ENCODE measurements around the gene CFAP45. TPM values are rescaled to one million over a fixed set of nuclear protein-coding genes. Genes with fewer than 3 reads are reported as not detected.

Gene CFAP45
- total RNA-seq, 2 experiments from 2014 or later = 1.2 to 1.4 TPM

- CTCF ChIA-PET = interaction anchor here (1.7 kb wide), 1 partner anchor 18 kb away, joined by 5 read pairs; no protein-coding TSS in a partner anchor
These were observed 28.0 kb upstream of the CFAP45 start for GRCh38 chr1:159927849-159928431.

DNA sequence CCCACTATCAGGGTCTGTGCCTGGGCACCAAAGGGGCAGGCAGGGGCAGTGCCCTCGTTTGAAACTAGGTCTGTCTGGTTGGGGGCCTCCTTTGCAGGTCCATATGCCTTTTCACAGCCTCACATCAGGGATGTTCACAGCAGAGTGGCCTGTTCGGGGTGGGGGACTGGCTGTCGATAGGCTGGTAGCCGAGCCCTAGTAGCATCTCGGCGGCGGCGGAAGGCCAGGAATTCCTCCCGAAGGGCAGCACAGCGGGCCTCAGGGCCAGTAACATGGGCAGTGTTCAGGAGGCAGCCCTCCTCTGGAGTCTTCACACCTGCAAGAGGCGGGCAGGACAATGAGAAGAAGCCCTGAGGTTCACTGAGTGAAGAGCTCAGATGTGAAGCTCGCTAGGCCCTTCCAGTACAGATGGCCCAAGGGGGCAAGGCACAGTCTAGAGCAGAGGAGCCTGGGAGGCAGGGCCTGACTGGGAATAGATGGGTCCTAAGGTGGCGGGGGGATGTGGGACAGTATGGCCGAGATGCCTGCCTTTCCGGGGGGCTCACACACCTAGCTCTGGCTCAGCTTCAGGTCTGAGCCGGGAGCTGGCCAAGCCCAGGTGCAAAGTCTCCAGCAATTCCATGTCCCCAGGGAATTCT lies 27.4 kb upstream of the CFAP45 start:
- POLR2A ChIA-PET = no interaction called here
- CTCF ChIA-PET = interaction anchor here (1.7 kb wide), 1 partner anchor 19 kb away, joined by 5 read pairs; no protein-coding TSS in a partner anchor

More at GRCh38 chr1:159927849-159928431, 28.0 kb upstream of the CFAP45 start:
- POLR2A ChIA-PET = no interaction called here

- POLR2A ChIA-PET = interaction anchor here (1.1 to 2.4 kb wide), 3 partner anchors 8 to 19 kb away, joined by 3 to 11 read pairs (median 4); no protein-coding TSS in a partner anchor
These were observed 25.7 kb upstream of the CFAP45 start for GRCh38 chr1:159925719-159926078.

DNA sequence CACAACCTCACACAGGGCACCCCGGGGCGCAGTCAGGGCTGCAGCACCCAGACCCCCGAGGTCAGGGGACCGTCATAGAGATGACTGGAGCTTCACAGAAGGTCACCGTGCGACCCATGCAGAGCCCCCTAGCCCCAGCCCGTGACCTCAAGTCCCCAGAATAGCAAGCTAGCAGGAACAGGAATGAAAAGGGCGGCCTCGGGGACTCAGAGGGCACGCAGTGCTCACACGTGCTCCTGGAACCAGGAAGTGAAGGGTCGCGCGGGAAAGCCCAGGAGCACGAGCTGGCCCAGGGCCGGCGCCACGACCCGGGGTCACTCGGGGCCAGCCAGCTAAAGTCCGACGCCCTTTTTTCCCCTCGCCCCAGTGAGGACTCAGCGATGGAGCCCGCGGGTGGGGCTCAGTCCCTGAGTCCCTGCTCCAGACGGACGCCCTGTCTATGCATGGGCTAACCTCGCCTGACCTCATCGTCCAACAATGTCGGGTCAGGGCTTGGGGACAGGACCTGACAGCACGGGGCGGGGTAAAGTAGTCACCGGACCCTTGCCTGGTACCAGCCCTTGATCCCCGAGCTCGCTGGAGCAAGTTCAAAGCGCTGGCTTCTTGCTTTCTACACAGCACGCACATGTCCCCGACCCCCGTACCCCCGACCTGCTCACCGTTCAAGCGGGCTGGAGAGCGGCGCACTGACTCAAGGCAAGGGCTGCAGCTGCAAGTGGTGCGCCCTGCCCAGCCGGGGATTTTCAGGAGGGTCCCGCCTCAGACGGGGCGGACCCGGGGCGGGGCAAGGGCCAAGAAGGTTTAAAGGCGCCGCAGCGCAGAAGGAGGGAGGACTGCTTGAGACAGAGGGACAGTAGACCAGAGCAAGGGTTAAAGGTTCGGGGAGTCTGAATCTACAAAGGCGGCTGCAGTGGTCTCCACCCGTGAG lies 25.1 kb upstream of the CFAP45 start, which contains the start of gene TAGLN2:
TSS of gene TAGLN2 (minus strand) at position 717 of the 928 bp plus-strand sequence. CDS start 4,998 bp downstream, outside the sequence.
- ChIA-PET CTCF (interaction anchor here (0.6 to 1.5 kb wide), 6 partner anchors 10 to 280 kb away, joined by 3 to 7 read pairs (median 4); partner anchors contain the start of genes IGSF9 and PEA15), POLR2A (interaction anchor here (0.5 to 2.6 kb wide), 10 partner anchors 9 to 928 kb away, joined by 3 to 16 read pairs (median 3); partner anchors contain the start of gene IGSF9)

More at GRCh38 chr1:159925719-159926078, 25.7 kb upstream of the CFAP45 start:
- CTCF ChIA-PET = interaction anchor here (1.4 to 1.5 kb wide), 2 partner anchors 10 to 82 kb away, joined by 6 to 7 read pairs; no protein-coding TSS in a partner anchor

DNA sequence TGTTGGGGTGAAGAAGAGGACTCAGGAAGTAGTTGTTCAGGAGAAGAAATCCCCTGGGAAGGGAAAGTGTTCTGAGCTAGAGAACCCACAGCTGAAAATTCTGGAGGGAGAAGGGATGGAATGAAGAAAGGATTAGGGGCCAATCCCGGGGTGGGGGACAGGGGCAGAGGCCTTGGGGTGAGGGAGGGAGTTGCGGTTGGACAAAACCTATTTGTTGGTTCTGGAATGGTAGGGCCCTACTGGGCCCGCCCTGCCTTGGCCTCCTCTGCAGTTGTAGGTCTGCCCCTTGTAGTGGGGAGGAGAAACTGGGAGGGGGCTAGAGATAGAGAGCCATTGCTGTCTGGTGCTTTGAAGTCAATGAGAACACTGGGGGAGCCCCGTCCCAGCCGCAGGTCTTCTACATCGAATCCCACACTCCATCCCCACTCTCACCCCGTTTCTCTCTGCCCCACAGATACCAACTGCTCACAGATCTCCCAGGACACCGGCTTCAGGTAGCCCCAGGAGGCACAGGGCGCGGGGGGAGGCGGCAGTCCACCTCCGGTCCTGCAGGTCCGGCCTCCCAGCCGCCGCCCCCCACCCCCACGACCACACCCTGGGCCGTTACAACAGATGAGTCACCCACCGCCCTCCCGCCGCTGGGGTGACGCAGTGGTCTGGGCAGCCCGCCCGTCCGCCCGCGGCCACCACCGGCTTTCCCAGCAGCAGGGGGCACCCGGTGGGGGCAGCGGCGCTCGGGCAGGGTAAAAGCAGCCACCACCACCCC lies 24.2 kb upstream of the CFAP45 start:
- ChIA-PET CTCF (interaction anchor here (0.6 to 1.5 kb wide), 7 partner anchors 9 to 281 kb away, joined by 3 to 7 read pairs (median 5); partner anchors contain the start of genes DUSP23, IGSF9 and PEA15), POLR2A (interaction anchor here (0.5 to 2.6 kb wide), 10 partner anchors 9 to 929 kb away, joined by 3 to 16 read pairs (median 4); no protein-coding TSS in a partner anchor)

DNA sequence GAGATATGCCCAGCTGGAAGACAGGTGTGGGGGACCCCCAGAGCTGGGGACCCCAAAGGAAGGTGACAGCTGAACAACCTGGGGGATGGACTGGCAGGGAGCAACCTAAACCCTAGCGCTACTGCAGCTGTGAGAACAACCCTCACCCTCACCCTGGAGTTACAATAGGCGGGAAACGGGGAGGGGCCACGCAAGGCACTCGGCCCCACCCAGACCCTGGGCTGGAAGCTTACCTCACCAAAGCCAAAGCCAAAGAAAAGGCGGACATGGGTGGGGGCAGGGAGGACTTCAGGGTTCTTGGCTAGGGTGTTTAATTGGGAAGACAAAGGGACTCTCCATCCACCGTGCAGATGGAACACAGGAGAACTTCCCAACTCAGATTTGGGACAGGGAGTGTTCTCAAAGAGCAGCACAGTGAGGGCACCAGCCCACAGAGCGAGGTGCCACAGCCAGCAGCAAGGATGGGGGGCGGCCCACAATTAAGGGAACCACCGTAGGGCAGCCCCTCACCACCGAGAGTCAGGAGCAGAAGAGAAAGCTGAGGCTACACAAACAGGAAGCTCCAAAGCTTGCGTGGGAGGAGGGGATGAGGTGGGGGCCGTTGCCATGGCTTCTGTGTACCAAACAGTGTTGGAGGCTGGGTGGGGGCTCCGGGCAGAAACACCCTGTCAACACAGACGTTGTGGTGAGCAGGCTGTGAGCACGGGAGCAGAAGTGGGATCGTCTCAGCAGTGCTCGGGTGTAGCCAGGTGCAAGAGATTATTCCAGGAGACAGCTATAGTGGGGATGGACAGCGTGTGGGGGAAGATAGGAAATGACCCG lies 23.4 kb upstream of the CFAP45 start:
- POLR2A ChIA-PET = interaction anchor here (0.6 to 2.6 kb wide), 6 partner anchors 8 to 833 kb away, joined by 3 to 16 read pairs (median 6); no protein-coding TSS in a partner anchor
- CTCF ChIA-PET = interaction anchor here (1.3 to 1.5 kb wide), 3 partner anchors 8 to 142 kb away, joined by 4 to 6 read pairs (median 5); partner anchors contain the start of gene DUSP23

- POLR2A ChIA-PET = interaction anchor here (0.6 to 2.6 kb wide), 3 partner anchors 9 to 832 kb away, joined by 3 to 16 read pairs (median 4); no protein-coding TSS in a partner anchor
- CTCF ChIA-PET = no interaction called here
These were observed 22.7 kb upstream of the CFAP45 start for GRCh38 chr1:159922511-159923202.

DNA sequence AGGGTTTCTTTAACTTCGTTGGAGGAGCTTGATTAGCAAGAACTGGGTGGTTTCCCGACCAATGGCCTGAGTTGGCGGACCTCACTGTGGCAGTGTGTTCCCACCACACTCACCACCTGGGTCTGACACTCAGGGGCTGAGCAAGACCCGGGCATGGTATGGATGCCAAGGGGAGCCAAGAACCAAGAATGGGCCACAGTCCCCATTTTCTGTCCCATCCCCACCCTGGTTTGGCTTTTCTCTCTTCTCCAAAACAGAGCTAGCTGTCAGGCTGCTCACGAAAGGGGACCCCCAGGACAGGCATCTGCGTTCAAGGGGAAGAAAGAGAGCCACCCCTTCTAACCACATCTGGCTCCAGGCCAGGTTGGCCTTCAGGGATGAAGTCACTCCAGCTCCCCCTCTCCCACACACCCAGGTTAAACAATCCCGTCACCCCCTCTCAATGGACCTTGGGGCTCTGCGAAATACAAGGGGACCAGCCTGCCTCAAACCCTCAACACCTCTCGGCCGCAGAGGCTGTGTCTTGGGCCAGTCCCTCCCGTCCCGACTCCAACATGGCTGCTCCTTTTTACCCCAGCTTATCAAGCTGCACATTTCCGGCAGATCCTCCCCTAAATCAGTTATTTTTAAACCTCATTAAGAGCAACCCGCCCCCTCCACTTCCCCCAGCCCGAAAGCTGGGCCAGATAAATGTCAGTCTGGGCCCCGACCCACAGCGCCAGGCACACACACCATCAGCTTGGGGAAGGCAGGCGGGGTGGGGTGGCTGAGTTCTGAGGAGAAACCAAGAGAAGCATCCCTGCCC lies 21.9 kb upstream of the CFAP45 start:
- ChIA-PET CTCF (interaction anchor here (1.3 to 1.6 kb wide), 2 partner anchors 85 to 123 kb away, joined by 3 to 5 read pairs; no protein-coding TSS in a partner anchor), POLR2A (interaction anchor here (1.4 kb wide), 1 partner anchor 8 kb away, joined by 4 read pairs; no protein-coding TSS in a partner anchor)

DNA sequence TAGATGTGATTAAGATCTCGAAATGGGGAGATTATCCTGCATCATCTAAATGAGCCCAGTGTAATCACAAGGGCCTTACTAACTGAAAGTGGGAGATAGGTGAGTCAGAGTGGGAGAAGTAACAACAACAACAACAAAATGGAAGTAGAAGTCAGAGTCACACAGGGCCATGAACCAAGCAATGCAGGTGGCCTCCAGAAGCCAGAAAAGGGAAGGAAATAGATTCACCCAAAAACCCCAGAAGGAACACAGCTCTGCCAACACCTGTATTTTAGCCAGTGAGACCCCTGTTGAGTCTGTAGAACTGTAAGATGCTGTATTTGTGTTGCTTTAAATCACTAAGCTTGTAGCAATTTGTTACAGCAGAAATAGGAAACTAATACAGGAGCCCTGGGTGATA lies 21.3 kb upstream of the CFAP45 start:
- POLR2A ChIA-PET = no interaction called here

GRCh38 chr1:159920651-159921050 lies 20.7 kb upstream of the CFAP45 start:
- POLR2A ChIA-PET = no interaction called here
- CTCF ChIA-PET = interaction anchor here (1.3 to 1.6 kb wide), 2 partner anchors 86 to 121 kb away, joined by 3 to 5 read pairs; no protein-coding TSS in a partner anchor

More for the DNA sequence above, 21.3 kb upstream of the CFAP45 start:
- CTCF ChIA-PET = interaction anchor here (1.3 to 1.6 kb wide), 2 partner anchors 86 to 122 kb away, joined by 3 to 5 read pairs; no protein-coding TSS in a partner anchor

- ChIA-PET CTCF (no interaction called here), POLR2A (interaction anchor here (1.3 kb wide), 1 partner anchor 19 kb away, joined by 4 read pairs; no protein-coding TSS in a partner anchor)
These were observed 20.2 kb upstream of the CFAP45 start for GRCh38 chr1:159920202-159920601.

- CTCF ChIA-PET = no interaction called here
- POLR2A ChIA-PET = interaction anchor here (1.3 kb wide), 1 partner anchor 19 kb away, joined by 4 read pairs; no protein-coding TSS in a partner anchor
These were observed 19.4 kb upstream of the CFAP45 start for GRCh38 chr1:159919236-159919865.

GRCh38 chr1:159918352-159919200 lies 18.6 kb upstream of the CFAP45 start:
- ChIA-PET CTCF (no interaction called here), POLR2A (interaction anchor here (1.3 kb wide), 1 partner anchor 18 kb away, joined by 4 read pairs; no protein-coding TSS in a partner anchor)
